Measurements from ENCODE around the gene IL17C.

IL17C gene

DNA sequence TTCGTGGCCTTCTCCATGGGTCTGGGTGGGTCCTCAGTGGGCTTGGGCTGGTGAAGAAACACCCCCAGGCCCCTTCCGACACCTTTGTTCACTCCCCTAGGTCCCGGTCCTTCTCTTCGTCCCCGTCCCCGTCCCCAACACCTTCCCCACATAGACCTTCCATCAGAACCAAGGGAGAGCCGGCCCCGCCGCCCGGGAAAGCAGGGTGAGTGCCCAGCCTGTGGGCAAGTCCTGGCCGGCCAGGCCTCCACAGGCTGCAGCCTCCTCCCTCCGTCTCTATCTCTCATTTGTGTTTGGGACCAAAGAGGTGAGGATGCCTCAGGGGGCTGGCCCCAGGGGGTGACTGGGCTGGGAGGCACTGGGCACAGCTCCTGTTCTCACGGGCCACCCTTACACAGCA lies 14.5 kb upstream of the IL17C start:
- DNase-seq (ENCODE audit: low spot score), result no peak
- TF ChIP-seq CTCF (IDR thresholded peaks at IDR 0.05; ENCODE audit: extremely low read depth, missing control alignments), result no peak

DNA sequence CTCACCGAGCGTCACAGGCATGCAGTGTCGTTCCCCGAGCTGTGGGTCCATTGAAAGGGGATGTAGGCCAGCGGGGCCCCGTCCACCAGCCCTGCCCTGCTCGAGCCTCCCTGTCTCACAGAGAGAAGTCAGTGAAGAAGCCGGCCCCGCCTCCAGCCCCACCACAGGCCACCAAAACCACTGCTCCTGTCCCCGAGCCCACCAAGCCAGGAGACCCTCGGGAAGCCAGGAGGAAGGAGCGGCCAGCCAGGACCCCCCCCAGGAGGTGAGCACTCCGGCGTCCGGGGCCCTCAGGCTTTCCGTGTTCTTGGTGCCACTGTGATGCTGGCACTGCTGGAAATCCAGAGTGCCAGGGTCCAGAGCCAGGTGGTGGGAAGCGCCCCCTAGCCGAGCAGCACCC lies 13.9 kb upstream of the IL17C start:
- TF ChIP-seq CTCF (IDR thresholded peaks at IDR 0.05; ENCODE audit: extremely low read depth, missing control alignments), result no peak
- DNase-seq (ENCODE audit: low spot score), result no peak

GRCh38 chr16:88624977-88625576 lies 13.3 kb upstream of the IL17C start:
- no peak for TF ChIP-seq CTCF (IDR thresholded peaks at IDR 0.05; ENCODE audit: extremely low read depth, missing control alignments)
- no peak for DNase-seq (ENCODE audit: low spot score)

- no peak for DNase-seq (ENCODE audit: low spot score)
- TF ChIP-seq CTCF (IDR thresholded peaks at IDR 0.05; ENCODE audit: extremely low read depth, missing control alignments), result no peak
These were observed 11.7 kb upstream of the IL17C start for GRCh38 chr16:88626646-88627045.

DNA sequence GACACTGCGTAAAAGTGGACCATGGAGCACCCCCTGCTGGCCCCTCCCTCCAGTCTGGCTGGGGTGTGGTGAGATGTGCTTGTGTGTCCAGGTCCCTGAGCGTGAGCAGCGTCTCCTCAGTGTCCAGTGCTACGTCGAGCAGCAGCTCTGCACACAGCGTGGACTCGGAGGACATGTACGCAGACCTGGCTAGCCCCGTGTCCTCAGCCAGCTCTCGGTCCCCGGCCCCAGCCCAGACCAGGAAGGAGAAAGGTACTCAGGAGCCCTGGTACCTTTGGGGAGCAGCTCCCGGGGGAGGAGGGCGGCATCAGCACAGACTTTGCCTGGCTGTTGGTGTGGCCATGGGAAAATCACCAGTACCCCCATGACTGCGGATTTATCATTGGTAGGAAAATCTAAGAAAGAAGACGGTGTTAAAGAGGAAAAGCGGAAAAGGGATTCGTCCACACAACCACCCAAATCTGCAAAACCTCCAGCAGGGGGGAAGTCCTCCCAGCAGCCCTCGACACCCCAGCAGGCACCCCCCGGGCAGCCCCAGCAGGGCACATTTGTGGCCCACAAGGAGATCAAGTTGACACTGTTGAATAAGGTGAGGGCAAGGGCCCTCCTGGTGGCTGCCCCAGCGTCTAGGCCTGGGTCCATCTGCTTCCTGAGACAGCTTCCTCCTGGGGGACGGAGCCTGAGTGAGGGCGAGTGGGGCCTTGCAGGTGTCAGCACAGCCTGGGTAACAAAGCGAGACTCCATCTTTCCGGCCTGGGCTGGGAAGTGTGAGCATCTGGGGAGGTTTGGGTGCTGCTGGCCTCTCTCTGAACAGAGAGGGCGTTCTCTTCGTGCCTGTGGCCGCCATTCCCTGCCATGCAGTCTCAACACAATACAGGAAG lies 10.6 kb upstream of the IL17C start:
- no peak for DNase-seq (ENCODE audit: low spot score)
- no peak for TF ChIP-seq CTCF (IDR thresholded peaks at IDR 0.05; ENCODE audit: extremely low read depth, missing control alignments)

DNA sequence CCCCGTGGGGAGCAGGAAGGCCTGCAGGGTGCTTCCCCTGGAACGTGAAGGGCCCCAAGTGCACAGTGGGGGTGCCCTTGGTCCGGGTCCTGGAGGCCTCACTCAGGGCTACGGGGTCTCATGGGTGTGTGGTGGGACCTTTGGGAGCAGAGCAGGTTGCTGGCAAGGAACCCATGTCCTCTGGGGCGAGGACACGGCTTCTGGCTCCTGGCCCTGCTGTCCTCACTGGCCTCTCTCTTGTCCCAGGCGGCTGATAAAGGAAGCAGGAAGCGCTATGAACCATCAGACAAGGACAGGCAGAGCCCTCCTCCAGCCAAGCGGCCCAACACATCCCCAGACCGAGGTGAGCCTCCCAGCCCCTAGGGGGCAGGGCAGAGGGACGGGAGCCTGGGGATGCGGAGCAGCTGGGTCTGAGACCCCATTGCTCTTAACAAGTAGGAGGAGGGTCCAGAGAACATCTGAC lies 9.8 kb upstream of the IL17C start:
- DNase-seq (ENCODE audit: low spot score), result no peak
- peak; percentile 15 for TF ChIP-seq CTCF (IDR thresholded peaks at IDR 0.05; ENCODE audit: extremely low read depth, missing control alignments)

DNA sequence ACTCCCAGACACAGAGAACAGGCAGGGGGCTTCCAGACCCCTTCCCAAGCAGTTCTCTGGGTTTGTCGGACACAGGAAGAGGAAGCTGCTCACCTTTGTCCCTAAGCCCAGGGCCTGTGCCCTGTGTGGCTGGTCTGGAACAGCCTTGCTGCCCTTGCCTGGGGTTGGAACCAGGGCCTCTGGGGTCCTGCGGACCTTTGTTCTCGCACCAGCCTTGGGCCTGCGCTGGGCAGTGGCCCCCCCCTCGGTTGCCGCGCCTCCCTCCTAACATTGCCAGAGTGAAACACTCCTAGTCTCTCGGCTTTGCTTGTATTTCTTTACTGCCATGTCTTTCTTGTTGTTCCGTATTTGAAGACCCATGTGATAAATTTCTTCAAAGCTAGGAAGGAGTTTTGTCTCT lies 8.5 kb upstream of the IL17C start:
- no peak for TF ChIP-seq CTCF (IDR thresholded peaks at IDR 0.05; ENCODE audit: extremely low read depth, missing control alignments)
- DNase-seq (ENCODE audit: low spot score), result no peak
